ENCODE measurements around the gene SPDEF.

Gene SPDEF

GRCh38 chr6:34566830-34567546 is 10.9 kb upstream of the SPDEF start:
- H3K4me3 ChIP-seq (ENCODE audit: low read depth, low read length) = no peak overlapping the region
- no peak for DNase-seq (ENCODE audit: low read depth)
- TF ChIP-seq POLR2A (IDR thresholded peaks at IDR 0.05; ENCODE audit: extremely low read depth, insufficient read length) = no peak
- TF ChIP-seq CTCF (IDR thresholded peaks at IDR 0.05; ENCODE audit: low read depth, low read length) = no peak
- no peak for TF ChIP-seq MAX (IDR thresholded peaks at IDR 0.05; ENCODE audit: low read depth, low read length)
- no peak for TF ChIP-seq MYC (IDR thresholded peaks at IDR 0.05; ENCODE audit: low read depth, low read length)

- no peak for DNase-seq (ENCODE audit: low read depth)
Observed at GRCh38 chr6:34565722-34566137, 9.6 kb upstream of the SPDEF start.

GRCh38 chr6:34564181-34564580 is 8.1 kb upstream of the SPDEF start:
- no peak for TF ChIP-seq POLR2A (IDR thresholded peaks at IDR 0.05; ENCODE audit: extremely low read depth, insufficient read length)
- no peak for TF ChIP-seq MAX (IDR thresholded peaks at IDR 0.05; ENCODE audit: low read depth, low read length)
- no peak for TF ChIP-seq MYC (IDR thresholded peaks at IDR 0.05; ENCODE audit: low read depth, low read length)
- TF ChIP-seq CTCF (IDR thresholded peaks at IDR 0.05; ENCODE audit: low read depth, low read length) = no peak
- no peak overlapping the region for H3K4me3 ChIP-seq (ENCODE audit: low read depth, low read length)
- no peak for DNase-seq (ENCODE audit: low read depth)

More at GRCh38 chr6:34565722-34566137, 9.6 kb upstream of the SPDEF start:
- no peak for TF ChIP-seq CTCF (IDR thresholded peaks at IDR 0.05; ENCODE audit: low read depth, low read length)
- no peak for TF ChIP-seq MYC (IDR thresholded peaks at IDR 0.05; ENCODE audit: low read depth, low read length)
- no peak for TF ChIP-seq MAX (IDR thresholded peaks at IDR 0.05; ENCODE audit: low read depth, low read length)
- TF ChIP-seq POLR2A (IDR thresholded peaks at IDR 0.05; ENCODE audit: extremely low read depth, insufficient read length) = no peak
- no peak overlapping the region for H3K4me3 ChIP-seq (ENCODE audit: low read depth, low read length)

- TF ChIP-seq CTCF (IDR thresholded peaks at IDR 0.05; ENCODE audit: low read depth, low read length) (no peak), MAX (IDR thresholded peaks at IDR 0.05; ENCODE audit: low read depth, low read length) (no peak), MYC (IDR thresholded peaks at IDR 0.05; ENCODE audit: low read depth, low read length) (no peak), POLR2A (IDR thresholded peaks at IDR 0.05; ENCODE audit: extremely low read depth, insufficient read length) (no peak)
- H3K4me3 ChIP-seq (ENCODE audit: low read depth, low read length) = no peak overlapping the region
- no peak for DNase-seq (ENCODE audit: low read depth)
Observed at GRCh38 chr6:34563513-34563870, 7.4 kb upstream of the SPDEF start.

- no peak for TF ChIP-seq CTCF (IDR thresholded peaks at IDR 0.05; ENCODE audit: low read depth, low read length)
- DNase-seq (ENCODE audit: low read depth) = no peak
- no peak overlapping the region for H3K4me3 ChIP-seq (ENCODE audit: low read depth, low read length)
Observed at GRCh38 chr6:34562861-34563512, 6.9 kb upstream of the SPDEF start.
